Epithelial cell of esophagus (primary cell): ENCODE data around the gene MROH7.

Experiments
- DNase-seq: peaks from one replicate; pipeline ENCODE4 v3.0.0; 2010; ENCODE audit warnings: low read depth
- H3K4me3 ChIP-seq: 2 replicates; pipeline ENCODE4 v1.5.1; 2011; ENCODE audit warnings: mild to moderate bottlenecking, low read length, control low read depth
- CTCF ChIP-seq: IDR thresholded peaks from 2 replicates; pipeline ENCODE4 v1.5.1; 2011; ENCODE audit warnings: low read depth, mild to moderate bottlenecking, low read length, control low read depth, inconsistent platforms; ENCODE audit not compliant: insufficient read depth; ENCODE audit errors: missing control alignments

Gene MROH7

GRCh38 chr1:54681358-54681757 lies 39.8 kb downstream of the MROH7 start:
- no peak for TF ChIP-seq CTCF
- no peak for DNase-seq
- H3K4me3 ChIP-seq: no peak overlapping the region

GRCh38 chr1:54683453-54683852 lies 41.9 kb downstream of the MROH7 start:
- no peak for DNase-seq
- H3K4me3 ChIP-seq: no peak overlapping the region
- no peak for TF ChIP-seq CTCF

GRCh38 chr1:54685335-54685905 lies 43.8 kb downstream of the MROH7 start:
- H3K4me3 ChIP-seq: no peak overlapping the region
- DNase-seq: no peak
- no peak for TF ChIP-seq CTCF

- no peak for DNase-seq
- TF ChIP-seq CTCF: no peak
- H3K4me3 ChIP-seq: no peak overlapping the region
Observed at GRCh38 chr1:54686155-54686554, 44.6 kb downstream of the MROH7 start.

GRCh38 chr1:54694771-54695170 lies 53.2 kb downstream of the MROH7 start:
- no peak for DNase-seq
- TF ChIP-seq CTCF: no peak
- no peak overlapping the region for H3K4me3 ChIP-seq

- H3K4me3 ChIP-seq: no peak overlapping the region
- no peak for TF ChIP-seq CTCF
- DNase-seq: no peak
Observed at GRCh38 chr1:54695221-54695620, 53.6 kb downstream of the MROH7 start.

GRCh38 chr1:54695764-54696163 lies 54.2 kb downstream of the MROH7 start:
- no peak for TF ChIP-seq CTCF
- DNase-seq: no peak
- H3K4me3 ChIP-seq: no peak overlapping the region
